HG03175 (cell line): Measurements from ENCODE around the gene CA4.

Experiments
- ATAC-seq: cut with Tn5 transposase; IDR thresholded peaks from one replicate; pipeline ENCODE4 v1.9.1; 2021; ENCODE audit warnings: mild to moderate bottlenecking, moderate library complexity; ENCODE audit not compliant: unreplicated experiment

Gene CA4

DNA sequence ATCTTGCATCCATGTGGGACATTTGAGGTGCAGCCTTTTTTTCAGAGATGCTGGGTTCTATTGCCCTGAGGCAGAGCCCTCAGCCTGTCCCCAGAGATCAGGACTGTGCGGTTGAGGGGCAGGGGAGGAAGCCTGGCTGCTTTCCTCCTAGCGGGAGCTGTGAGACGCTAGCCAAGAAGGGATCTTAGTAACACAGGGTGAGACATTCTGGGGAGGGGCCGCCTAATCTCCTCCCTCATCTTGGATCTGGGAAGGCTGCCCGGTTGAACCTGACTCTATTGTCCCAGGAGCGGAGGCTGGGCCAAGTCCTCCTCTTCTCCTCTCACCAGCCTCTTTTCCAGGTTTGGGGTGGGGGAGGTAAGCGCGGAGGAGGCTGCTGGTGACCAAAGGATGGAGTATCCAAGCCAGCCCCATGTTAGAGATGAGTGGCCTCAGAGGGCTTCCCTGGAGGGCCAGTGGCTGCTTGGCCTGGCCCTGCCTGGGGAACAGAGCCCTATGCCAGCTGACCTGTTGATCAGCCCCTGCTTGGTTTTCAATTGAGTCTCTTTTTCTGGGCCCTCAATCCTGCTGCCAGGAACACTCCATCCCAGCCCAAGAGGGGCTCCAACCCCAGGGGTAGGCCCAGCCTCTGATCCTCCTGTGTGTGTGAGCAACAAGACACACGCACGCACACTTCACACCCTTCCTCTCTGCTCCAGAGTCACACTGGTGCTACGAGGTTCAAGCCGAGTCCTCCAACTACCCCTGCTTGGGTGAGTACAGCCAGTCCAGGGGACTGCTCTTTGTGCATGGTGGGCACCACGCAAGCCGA is 5.0 kb downstream of the CA4 start:
- ATAC-seq: no peak

DNA sequence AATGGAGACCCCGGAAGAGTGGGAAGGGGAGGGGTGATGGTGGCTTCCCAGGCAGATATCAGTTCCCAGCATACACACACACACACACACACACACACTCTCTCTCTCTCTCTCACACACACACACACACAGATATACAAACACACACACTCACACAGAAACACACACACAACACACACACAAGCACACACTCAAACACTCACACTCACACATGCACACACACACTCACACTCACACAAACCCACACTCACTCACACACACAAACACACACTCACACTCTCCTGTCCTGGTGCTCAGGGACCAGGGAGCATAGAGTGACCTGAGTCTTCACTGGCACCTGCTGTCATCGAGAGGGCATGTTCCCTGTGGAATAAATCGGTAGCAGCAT is 5.6 kb downstream of the CA4 start:
- no peak for ATAC-seq

DNA sequence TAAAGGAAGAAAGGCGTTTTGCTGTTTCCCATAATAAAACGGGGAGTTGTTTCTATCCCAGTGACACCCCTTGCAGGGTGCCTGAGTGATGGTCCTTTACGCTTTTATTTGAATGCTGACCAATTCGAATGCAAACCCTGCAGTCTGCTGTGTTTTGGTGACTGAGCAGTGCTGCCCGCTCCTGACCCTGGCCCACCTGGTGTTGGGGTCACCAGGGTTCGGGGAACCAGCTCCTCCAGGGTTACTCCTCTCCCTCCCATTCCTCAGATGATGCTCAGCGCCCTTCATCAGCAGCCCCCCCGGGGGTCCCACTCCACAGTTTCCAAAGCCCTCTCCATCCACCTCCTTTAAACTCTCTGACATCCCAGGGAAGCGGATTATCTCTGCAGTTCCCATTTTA is 6.0 kb downstream of the CA4 start:
- no peak for ATAC-seq

DNA sequence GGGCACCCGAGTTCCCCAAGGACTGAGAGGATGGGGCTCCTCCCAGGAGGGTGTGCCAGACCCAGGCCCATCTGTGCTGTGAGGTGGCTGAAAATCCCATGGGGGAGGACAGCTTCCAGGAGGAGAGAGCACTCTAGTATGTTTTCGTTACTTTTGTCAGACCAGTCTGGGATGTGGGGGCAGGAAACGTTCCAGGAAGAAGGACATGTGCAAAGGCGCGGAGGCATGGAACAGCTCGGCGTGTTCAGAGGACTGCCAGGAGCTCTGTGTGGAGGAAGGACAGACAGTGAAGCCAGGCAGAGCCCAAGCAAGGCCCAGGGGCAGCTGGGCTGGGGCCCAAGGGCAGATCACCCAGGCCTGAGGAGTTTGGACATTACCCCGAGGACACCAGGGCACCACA is 7.0 kb downstream of the CA4 start:
- ATAC-seq: no peak

DNA sequence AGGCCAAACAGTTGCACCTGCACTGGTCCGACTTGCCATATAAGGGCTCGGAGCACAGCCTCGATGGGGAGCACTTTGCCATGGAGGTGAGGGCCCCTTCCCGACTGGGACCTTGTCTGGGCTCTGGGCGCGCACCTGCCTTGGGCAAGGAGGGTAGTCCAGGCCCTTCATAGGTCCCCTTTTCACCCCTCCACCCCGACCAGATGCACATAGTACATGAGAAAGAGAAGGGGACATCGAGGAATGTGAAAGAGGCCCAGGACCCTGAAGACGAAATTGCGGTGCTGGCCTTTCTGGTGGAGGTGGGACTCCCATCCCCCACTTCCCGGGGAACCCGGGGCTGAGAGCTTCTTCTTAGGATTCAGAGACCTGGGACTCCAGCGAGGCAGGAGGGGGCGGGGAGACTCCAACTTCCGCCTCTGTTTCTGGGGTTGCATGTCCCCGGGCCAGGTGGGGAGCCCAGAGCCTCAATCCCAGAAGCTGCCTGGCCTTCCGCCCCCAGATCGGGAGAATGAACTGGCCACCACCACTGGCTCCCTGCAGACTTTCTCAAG is 7.8 kb downstream of the CA4 start:
- ATAC-seq: no peak

DNA sequence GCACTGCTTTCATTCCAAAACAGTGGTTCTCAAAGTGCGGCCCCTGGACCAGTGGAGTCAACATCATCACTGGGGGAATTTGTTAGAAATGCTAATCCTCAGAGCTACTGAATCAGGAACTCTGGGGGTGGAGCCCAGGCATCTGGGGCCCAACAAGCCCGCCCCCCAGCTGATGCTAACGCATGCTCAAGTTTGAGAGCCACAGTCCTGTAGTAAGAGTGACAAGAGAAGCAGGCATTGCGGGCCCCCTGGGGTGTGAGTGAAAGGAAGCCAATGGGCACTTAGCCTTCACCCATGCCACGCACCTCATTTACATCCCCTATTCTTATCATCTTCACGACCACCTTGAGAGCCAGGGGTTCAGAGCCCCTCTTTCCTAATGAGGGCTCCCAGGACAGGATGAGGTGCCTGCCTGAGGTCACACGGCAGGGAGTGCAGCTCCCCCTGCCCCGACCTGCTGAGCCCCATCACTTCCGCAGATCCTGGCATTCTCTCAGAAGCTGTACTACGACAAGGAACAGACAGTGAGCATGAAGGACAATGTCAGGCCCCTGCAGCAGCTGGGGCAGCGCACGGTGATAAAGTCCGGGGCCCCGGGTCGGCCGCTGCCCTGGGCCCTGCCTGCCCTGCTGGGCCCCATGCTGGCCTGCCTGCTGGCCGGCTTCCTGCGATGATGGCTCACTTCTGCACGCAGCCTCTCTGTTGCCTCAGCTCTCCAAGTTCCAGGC is 9.1 kb downstream of the CA4 start:
- ATAC-seq: no peak

DNA sequence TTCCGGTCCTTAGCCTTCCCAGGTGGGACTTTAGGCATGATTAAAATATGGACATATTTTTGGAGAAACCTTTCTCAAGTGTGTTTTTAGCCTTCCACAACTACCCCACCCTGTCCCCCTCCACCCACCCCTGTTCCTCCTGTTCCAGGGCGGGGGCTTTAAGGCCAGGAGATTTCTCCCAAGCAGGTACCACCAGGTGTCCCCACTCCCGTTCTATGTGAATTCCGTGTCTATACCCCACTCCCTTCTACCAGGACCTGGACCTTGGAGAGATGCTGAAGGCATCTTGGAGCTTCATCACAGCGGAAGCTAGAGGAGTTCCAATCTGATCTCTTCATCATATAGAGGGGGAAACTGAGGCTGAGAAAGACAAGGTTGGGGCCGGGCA is 9.7 kb downstream of the CA4 start:
- no peak for ATAC-seq

DNA sequence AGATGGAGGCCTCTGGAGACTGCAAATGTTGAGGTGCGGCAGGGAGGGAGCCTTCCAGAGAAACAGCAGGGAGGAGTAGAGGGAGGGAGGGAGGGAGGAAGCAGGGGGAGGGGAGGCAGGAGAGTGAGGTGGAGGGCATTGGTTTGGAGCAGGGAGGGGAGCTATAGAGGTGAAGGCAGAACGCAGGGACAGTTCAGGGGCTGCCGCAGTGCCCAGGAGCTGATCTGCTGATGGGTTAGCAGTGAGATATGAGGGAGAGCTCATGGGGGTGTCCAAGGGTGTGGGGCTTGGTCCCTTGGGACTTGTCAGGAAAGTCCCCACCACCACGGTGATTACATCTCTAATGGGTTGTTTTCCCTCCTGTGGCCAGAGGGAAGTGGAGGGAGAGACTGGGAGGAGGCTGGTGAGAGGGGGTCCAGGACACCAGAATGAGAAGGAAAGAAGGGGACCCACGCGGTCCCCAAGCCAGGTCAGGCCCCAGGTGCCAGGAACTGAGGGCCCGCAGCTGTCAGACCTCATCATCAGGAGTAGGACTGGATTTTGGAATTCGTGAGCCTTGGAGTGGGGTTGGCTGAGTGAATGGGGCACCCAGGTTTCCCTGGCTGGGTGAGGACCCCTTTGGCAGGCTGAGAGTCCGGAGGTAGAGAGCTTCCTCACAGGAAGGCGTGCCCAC is 11.2 kb downstream of the CA4 start:
- no peak for ATAC-seq

DNA sequence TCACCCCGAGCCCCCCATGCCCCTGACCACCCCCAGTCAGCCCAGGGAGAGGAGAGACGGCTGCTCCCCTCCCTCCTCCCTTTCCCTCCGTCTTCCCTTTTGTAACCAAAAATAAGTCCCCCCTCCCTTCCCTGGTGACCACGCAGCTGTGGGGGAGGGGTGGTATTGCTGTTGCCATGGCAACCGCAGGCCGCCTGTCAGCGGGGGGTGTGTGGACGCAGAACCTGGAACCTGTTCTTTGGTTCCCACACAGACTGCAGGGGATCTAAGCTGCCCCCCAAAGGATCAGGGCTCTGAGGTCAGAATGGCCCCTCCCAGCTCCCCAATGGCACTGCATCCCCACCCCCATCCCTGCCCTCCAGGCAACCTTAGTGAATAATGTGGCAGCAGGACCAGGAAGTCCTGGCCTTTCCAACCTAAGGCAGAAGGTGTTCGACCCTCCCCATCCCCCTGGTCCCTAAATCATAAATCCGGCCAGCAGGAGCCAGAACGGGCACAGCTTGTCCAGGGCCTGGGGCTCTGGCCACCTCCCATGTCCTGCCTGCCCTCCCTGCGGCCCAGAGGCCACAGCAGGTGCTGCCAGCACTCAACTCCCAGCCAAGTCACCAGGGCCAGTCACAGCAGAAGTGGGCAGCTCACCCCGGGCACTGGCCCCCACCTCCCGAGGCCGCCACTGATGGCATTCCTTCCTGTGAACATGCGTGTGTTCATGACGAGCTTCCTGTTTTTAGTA is 12.0 kb downstream of the CA4 start:
- ATAC-seq: no peak

DNA sequence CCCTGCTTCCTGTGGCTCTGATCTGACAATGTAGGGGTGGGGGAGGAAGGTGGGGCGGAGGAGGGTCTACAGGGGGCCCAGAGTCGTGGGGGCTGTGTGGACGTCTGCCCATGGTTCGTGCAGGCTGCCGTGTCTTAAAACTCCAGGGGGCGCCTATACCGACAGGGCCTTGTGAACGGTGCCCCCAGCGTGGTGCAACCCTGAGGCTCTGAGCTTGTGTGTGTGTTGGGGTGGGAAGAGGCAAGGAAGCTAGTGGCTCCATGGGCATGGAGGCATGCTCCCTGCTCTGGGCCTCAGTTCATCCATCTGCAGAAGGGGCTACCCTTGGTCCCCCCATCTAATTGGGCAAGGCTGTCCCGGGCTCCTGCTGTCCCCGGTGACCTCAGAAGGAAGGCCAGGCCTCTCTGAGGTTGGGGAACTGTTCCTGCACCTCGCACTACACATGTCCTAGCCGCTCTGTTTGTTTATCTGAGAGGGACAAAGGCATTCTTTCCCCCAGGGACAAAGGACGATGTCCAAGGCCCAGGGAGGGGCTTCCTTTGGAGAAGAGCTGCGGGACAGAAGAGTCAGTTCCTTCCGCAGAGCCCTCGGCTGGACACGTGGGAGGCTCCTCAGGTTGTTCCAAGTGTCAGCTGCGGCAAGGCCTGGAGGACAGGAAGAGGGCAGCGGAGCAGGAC is 13.5 kb downstream of the CA4 start:
- no peak for ATAC-seq

DNA sequence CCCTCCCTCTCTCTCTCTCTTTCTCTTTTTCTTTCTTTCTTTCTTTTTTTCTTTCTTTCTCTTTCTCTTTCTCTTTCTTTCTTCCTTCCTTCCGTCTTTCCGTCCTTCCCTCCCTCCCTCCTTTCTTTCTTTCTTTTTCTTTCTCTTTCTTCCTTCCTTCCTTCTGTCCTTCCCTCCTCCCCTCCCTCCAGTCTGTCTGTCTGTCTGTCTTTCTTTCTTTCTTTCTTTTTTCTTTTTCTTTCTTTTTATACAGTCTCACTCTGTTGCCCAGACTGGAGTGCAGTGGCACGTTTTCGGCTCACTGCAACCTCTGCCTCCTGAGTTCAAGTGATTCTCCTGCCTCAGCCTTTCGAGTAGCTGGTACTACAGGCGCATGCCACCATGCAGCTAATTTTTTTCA is 14.4 kb downstream of the CA4 start:
- no peak for ATAC-seq

DNA sequence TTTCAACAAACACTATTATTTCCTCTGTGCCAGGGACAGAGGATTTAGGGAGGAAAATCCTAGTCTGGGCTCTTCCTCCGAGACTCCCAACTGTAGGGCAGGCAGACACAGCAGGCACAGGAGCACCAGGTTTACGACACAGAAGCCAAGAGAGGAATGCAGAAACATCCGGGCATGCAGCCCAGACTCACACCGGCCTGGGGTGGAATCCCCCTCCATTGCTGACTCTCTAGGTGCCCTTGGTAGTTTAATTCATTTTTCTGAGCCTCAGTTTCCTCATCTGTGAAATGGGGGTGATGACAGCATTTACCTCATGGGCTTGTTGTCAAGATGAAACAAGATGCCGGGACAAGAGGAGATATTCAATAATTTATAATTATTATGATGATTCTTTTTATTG is 14.9 kb downstream of the CA4 start:
- no peak for ATAC-seq

DNA sequence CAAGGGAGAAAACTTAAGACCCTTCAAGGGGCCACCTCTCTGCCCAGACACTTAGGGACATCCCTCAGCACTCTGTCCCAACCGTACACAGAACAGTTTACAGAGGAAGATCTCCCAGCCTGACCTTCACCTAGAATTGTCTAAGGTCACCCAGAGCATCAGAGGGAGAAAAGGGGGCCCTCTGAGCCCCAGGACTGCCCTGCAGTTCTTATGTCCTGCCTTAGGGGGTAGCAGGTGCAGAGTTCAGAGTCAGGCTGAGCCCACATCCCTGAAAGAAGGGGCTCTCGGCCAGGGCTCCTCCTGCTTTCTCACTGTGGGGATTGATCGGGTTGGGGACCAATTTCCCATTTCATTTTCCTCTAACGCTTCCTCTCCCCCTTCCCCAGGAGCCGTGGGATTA is 15.4 kb downstream of the CA4 start:
- ATAC-seq: no peak

DNA sequence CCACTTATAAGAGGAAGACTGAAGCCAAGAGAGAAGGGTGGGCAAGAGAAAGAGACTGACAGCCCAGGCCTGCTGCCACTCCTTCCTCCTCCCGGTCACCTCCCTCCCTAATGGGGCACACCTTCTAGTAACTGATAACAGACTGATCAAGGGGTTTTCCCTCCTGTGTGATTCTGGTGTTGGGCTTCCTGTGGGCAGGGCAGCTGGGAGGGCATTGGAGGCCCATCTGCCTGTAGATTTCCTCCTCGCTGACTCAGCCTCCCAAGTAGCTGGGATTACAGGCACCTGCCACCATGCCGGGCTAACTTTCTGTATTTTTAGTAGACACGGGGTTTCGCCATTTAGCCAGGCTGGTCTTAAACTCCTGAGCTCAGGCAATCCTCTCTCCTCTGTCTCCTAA is 16.2 kb downstream of the CA4 start:
- no peak for ATAC-seq

DNA sequence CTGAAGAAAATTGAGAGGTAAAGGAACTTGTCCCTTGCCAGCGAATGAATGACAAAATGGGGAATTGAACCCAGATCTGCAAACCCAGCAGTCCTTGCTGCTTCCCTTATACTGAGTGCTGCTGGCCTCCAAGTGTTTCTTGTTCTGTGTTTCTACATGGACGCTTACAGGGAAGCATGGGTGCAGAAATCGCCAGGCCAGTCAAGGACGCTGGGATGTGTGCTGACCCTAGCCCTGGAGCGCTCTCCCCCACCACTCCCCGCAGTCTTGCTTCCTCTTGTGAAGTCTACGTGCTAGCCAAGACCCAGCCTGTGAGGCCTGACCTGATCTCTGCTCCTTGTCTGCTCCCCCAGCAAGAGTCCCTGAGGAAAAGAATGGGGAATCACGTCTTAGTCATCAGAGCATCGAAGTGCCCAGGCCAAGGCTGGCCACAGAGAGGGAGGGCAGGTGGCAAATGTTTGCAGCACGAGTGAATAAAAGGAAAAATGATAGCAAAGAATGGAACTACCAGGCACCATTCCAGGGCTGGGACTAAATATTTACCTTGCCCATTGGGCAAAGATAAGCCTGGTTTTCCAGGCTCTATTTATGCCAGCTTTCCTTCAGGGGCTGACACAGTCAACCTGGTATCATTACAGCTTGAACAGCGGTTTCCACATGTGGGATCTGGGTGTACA is 17.4 kb downstream of the CA4 start:
- no peak for ATAC-seq

DNA sequence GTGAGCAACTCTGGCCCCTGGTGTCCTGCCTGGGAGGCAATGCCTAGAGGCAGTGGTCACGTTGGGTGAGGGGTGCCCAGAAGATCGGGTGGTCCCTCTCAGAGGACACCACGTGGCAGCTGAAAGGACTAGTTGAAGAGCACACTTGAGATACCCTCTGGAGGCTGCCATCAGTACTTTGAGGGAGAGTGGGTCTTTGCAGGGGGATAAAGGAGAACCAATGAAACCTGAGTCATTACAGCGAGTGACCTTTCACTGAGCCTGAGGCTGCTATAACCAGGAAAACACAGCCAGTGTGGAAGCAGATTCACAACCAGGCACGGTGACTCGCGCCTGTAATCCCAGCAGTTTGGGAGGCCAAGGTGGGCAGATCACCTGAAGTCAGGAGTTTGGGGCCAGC is 18.9 kb downstream of the CA4 start:
- no peak for ATAC-seq

DNA sequence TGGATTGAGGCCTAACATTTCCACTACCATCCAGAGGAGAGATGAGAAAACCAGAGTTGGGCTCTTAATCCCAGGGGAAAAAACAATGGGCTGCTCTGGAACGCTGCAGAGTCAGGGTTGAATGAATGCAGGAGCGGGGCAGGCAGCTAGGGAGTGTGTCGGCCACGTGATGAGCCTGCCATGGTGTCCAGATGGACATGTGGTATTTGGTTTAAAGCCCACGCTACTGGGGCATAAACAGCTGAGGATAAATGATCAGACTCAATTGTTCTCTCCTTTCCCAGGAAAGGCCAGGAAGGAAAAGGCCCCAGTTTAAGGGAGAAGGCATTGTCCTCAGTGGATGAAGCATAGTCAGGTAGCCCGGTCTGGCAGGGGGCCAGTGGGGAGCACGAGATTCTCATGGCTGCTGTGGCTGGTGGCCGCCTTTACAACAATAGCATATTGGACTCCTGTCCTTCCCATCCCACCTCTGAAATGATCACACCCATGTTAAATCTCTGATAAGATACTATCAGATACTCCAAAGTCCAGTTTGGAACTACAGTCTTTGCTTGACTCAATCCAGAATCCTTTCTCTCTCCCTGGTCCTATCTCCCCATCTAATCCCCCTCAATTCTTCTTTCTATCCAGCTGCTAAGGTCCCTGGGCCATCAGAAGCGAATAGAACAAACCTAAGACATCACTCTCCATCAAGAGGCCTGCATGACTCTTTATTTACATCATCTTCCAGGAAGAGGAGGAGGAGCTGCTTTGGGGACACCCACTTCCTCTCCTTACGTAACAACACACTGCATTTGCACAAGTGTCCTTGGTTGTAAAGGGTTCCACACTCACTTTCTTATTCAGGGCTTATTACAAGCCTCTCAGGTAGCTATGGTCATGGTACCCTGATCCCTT is 20.4 kb downstream of the CA4 start:
- ATAC-seq: no peak

DNA sequence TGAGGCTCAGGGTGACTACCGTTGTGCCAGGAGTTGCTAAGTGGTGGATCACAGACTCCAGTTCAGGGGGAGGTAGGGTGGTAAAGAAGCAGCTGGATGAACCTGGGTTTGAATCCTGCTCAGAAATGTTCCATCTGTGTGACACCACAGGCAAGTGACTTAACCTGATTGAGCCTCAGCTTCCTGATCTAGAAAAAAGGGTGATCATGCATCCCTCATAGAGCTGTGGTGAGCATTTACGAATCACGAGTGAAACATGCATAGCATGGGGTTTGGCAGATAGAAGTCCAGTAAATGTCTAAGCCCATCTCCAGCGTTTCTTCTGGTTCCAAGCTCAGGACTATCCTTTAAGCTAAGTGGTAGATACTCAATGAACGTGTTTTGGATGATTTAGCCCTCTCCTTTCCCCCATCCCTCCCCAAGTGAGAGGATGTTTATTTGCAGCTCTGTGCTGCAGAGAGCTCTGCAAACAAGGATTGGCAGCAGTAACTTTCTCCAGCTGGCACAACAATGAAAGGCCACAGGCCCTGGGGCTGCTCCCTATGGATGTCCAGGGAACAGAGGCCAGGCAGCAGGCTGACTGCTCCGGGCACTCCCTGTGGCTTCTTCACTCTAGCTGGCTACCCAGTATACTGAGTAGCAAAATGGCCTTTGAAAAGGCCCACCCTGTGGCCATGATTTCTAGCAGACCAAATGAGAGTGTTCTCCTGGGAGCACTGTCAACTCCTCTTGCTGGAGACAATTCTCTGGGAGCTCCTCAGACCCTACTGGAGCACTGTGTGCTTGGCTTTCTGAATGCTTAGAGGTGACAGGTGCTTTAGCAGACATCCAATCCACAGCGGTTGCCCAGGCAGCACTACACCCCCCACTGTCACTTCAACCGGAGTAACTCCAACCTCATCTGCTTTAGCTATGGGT is 21.3 kb downstream of the CA4 start:
- no peak for ATAC-seq
